Mesendoderm (in vitro differentiated cells): ENCODE measurements around the gene CD3G.

Source experiments
- DNase-seq: peaks from one replicate; pipeline ENCODE4 v3.0.0; 2013
- H2AK5ac ChIP-seq: 2 replicates; pipeline ENCODE4 v1.6.1; 2013; ENCODE audit warnings: low read length, inconsistent platforms
- H2BK120ac ChIP-seq: 2 replicates; pipeline ENCODE4 v1.6.1; 2013; ENCODE audit warnings: low read depth, mild to moderate bottlenecking, low read length, moderate library complexity, mixed read lengths
- H2BK15ac ChIP-seq: replicated peaks from 2 replicates; pipeline ENCODE4 v1.6.1; 2013; ENCODE audit warnings: low read depth, mild to moderate bottlenecking, moderate library complexity
- H2BK5ac ChIP-seq: 2 replicates; pipeline ENCODE4 v1.6.1; 2013; ENCODE audit warnings: low read length, inconsistent platforms
- H3K18ac ChIP-seq: 2 replicates; pipeline ENCODE4 v1.6.1; 2013; ENCODE audit warnings: mild to moderate bottlenecking, low read length, mixed read lengths
- H3K23ac ChIP-seq: one replicate; pipeline ENCODE4 v1.6.1; 2013; ENCODE audit warnings: low read length
- H3K27ac ChIP-seq: 2 replicates; pipeline ENCODE4 v1.5.1; 2013; ENCODE audit warnings: low read depth, mild to moderate bottlenecking, inconsistent platforms, low read length, moderate library complexity
- H3K27me3 ChIP-seq: 2 replicates; pipeline ENCODE4 v1.6.1; 2013; ENCODE audit warnings: low read length, control low read depth, mild to moderate bottlenecking, inconsistent platforms; ENCODE audit not compliant: insufficient read depth, poor library complexity
- H3K36me3 ChIP-seq: 2 replicates; pipeline ENCODE4 v1.6.1; 2013; ENCODE audit warnings: low read length, inconsistent platforms; ENCODE audit not compliant: control insufficient read depth, insufficient read depth
- H3K4ac ChIP-seq: one replicate; pipeline ENCODE4 v1.6.1; 2013; ENCODE audit warnings: low read depth, mild to moderate bottlenecking, low read length, moderate library complexity
- H3K4me1 ChIP-seq: 2 replicates; pipeline ENCODE4 v1.6.1; 2013; ENCODE audit warnings: low read depth, low read length, inconsistent platforms; ENCODE audit not compliant: control insufficient read depth
- H3K4me2 ChIP-seq: 2 replicates; pipeline ENCODE4 v1.6.1; 2013; ENCODE audit warnings: low read length
- H3K4me3 ChIP-seq: 2 replicates; pipeline ENCODE4 v1.5.1; 2013; ENCODE audit warnings: mild to moderate bottlenecking, low read length
- H3K56ac ChIP-seq: one replicate; pipeline ENCODE4 v1.6.1; 2013; ENCODE audit warnings: low read length
- H3K79me1 ChIP-seq: 2 replicates; pipeline ENCODE4 v1.6.1; 2013; ENCODE audit warnings: low read length, inconsistent platforms
- H3K79me2 ChIP-seq: 2 replicates; pipeline ENCODE4 v1.6.1; 2013; ENCODE audit warnings: mild to moderate bottlenecking, low read length; ENCODE audit not compliant: control insufficient read depth, insufficient read depth
- H3K9ac ChIP-seq: 2 replicates; pipeline ENCODE4 v1.6.1; 2013; ENCODE audit warnings: low read length, inconsistent platforms
- H4K5ac ChIP-seq: one replicate; pipeline ENCODE4 v1.6.1; 2013; ENCODE audit warnings: low read length
- H4K8ac ChIP-seq: one replicate; pipeline ENCODE4 v1.6.1; 2013; ENCODE audit warnings: low read depth, mild to moderate bottlenecking, control low read depth, low read length, moderate library complexity
- WGBS: extraction: QIAGEN DNeasy Blood & Tissue Kit; methylation state at CpG from one replicate; pipeline ENCODE4 v1.1.7; 2013; ENCODE audit warnings: low lambda C conversion rate, missing lambda C conversion rate; ENCODE audit not compliant: insufficient coverage; ENCODE audit errors: extremely low coverage; 5-methylcytosine and 5-hydroxymethylcytosine counted together

The CD3G gene

GRCh38 chr11:118341815-118342489, 2.2 kb upstream of the CD3G start:
- Histone ChIP-seq H3K4me3 (no peak overlapping the region), H4K8ac (no peak overlapping the region), H4K5ac (no peak overlapping the region), H3K18ac (no peak overlapping the region), H2BK120ac (no peak overlapping the region), H3K23ac (no peak overlapping the region), H3K79me1 (no peaks in the 10 kb centered on the region), H3K79me2 (no peaks in the 10 kb centered on the region), H2BK5ac (no peak overlapping the region), H3K4ac (no peak overlapping the region), H3K4me1 (no peaks in the 10 kb centered on the region), H3K36me3 (no peaks in the 10 kb centered on the region), H2BK15ac (no peak overlapping the region), H2AK5ac (no peak overlapping the region), H3K56ac (no peak overlapping the region), H3K9ac (no peak overlapping the region), H3K4me2 (no peak overlapping the region), H3K27me3 (no peaks in the 10 kb centered on the region), H3K27ac (no peak overlapping the region)
- WGBS, result no CpG with 5 or more reads among the region's 5 CpGs
- no peak for DNase-seq

GRCh38 chr11:118342503-118343161, 1.5 kb upstream of the CD3G start, which contains the start of gene CD3D:
Gene CD3D (minus strand): TSS chr11:118342705. CDS start chr11:118342607, 98 bp downstream.
- Histone ChIP-seq H4K5ac (no peak within 1 kb of the TSS), H2AK5ac (no peak within 1 kb of the TSS), H2BK15ac (no peak within 1 kb of the TSS), H3K4me2 (no peak within 1 kb of the TSS), H3K56ac (no peak within 1 kb of the TSS), H3K4me3 (no peak within 1 kb of the TSS), H3K79me1 (no peaks in the 10 kb centered on the region), H3K18ac (no peak within 1 kb of the TSS), H3K79me2 (no peaks in the 10 kb centered on the region), H3K9ac (no peak within 1 kb of the TSS), H3K4ac (no peak within 1 kb of the TSS), H3K27ac (no peak within 1 kb of the TSS), H2BK120ac (no peak within 1 kb of the TSS), H4K8ac (no peak within 1 kb of the TSS), H3K4me1 (no peaks in the 10 kb centered on the region), H2BK5ac (no peak within 1 kb of the TSS), H3K27me3 (no peaks in the 10 kb centered on the region), H3K23ac (no peak within 1 kb of the TSS), H3K36me3 (no peaks in the 10 kb centered on the region)
- peak; percentile 19 for DNase-seq
- WGBS, result no CpG with 5 or more reads among the region's 13 CpGs

- WGBS, result no CpG with 5 or more reads among the region's 9 CpGs
- H3K4me3 ChIP-seq, result no peak overlapping the region
These were observed 896 bp upstream of the CD3G start for GRCh38 chr11:118343248-118343647.

GRCh38 chr11:118349475-118349874, 5.3 kb downstream of the CD3G start:
- H2BK5ac ChIP-seq, result no peak overlapping the region
- H3K9ac ChIP-seq, result no peak overlapping the region
- no peak overlapping the region for H3K4ac ChIP-seq
- no peak overlapping the region for H3K27ac ChIP-seq
- no peak overlapping the region for H2AK5ac ChIP-seq
- H3K56ac ChIP-seq, result no peak overlapping the region
- no peaks in the 10 kb centered on the region for H3K27me3 ChIP-seq
- no peaks in the 10 kb centered on the region for H3K79me2 ChIP-seq
- no peaks in the 10 kb centered on the region for H3K36me3 ChIP-seq
- no peak for DNase-seq
- H3K18ac ChIP-seq, result no peak overlapping the region
- no peak overlapping the region for H4K5ac ChIP-seq
- H4K8ac ChIP-seq, result no peak overlapping the region
- H2BK120ac ChIP-seq, result no peak overlapping the region
- H3K4me3 ChIP-seq, result no peak overlapping the region
- H3K23ac ChIP-seq, result no peak overlapping the region
- H3K4me2 ChIP-seq, result no peak overlapping the region
- H3K79me1 ChIP-seq, result no peaks in the 10 kb centered on the region
- no peaks in the 10 kb centered on the region for H3K4me1 ChIP-seq
- H2BK15ac ChIP-seq, result no peak overlapping the region
- WGBS, result no CpG with 5 or more reads among the region's 6 CpGs

More at GRCh38 chr11:118343248-118343647, 896 bp upstream of the CD3G start:
- Histone ChIP-seq H4K8ac (no peak overlapping the region), H2AK5ac (no peak overlapping the region), H3K79me1 (no peaks in the 10 kb centered on the region), H3K23ac (no peak overlapping the region), H4K5ac (no peak overlapping the region), H3K36me3 (no peaks in the 10 kb centered on the region), H3K27me3 (no peaks in the 10 kb centered on the region), H3K9ac (no peak overlapping the region), H3K4ac (no peak overlapping the region), H2BK120ac (no peak overlapping the region), H3K18ac (no peak overlapping the region), H3K4me2 (no peak overlapping the region), H3K79me2 (no peaks in the 10 kb centered on the region), H3K27ac (no peak overlapping the region), H2BK5ac (no peak overlapping the region), H3K56ac (no peak overlapping the region), H3K4me1 (no peaks in the 10 kb centered on the region), H2BK15ac (no peak overlapping the region)
- DNase-seq, result no peak

- no peak overlapping the region for H3K27ac ChIP-seq
- H3K27me3 ChIP-seq, result no peaks in the 10 kb centered on the region
- no peaks in the 10 kb centered on the region for H3K4me1 ChIP-seq
- H3K18ac ChIP-seq, result no peak overlapping the region
- H3K23ac ChIP-seq, result no peak overlapping the region
- no peak overlapping the region for H3K9ac ChIP-seq
- H3K4ac ChIP-seq, result no peak overlapping the region
- WGBS, result no CpG with 5 or more reads among the region's 6 CpGs
- no peak overlapping the region for H3K4me3 ChIP-seq
- no peak overlapping the region for H2AK5ac ChIP-seq
- no peaks in the 10 kb centered on the region for H3K79me1 ChIP-seq
- no peak for DNase-seq
- H3K4me2 ChIP-seq, result no peak overlapping the region
- H4K5ac ChIP-seq, result no peak overlapping the region
- H4K8ac ChIP-seq, result no peak overlapping the region
- no peaks in the 10 kb centered on the region for H3K79me2 ChIP-seq
- no peak overlapping the region for H2BK15ac ChIP-seq
- no peak overlapping the region for H3K56ac ChIP-seq
- H3K36me3 ChIP-seq, result no peaks in the 10 kb centered on the region
- H2BK5ac ChIP-seq, result no peak overlapping the region
- H2BK120ac ChIP-seq, result no peak overlapping the region
These were observed 9.1 kb downstream of the CD3G start for GRCh38 chr11:118353084-118353710.
